ACC112 (cell line): ENCODE results near the gene FCF1.

Experiments used
- H2AFZ ChIP-seq: fragments of 200-600 bp; sonication (generic); one replicate; pipeline ENCODE4 v1.6.0; 2017; ENCODE audit warnings: antibody characterized with exemption, low read length; ENCODE audit not compliant: unreplicated experiment
- H3K27ac ChIP-seq: fragments of 200-600 bp; sonication (generic); 2 replicates; pipeline ENCODE4 v1.5.1; 2014; ENCODE audit warnings: low read depth, mild to moderate bottlenecking, antibody characterized with exemption, low read length, moderate library complexity
- H3K27me3 ChIP-seq: fragments of 200-600 bp; sonication (generic); 2 replicates; pipeline ENCODE4 v1.6.1; 2014; ENCODE audit warnings: mild to moderate bottlenecking, antibody characterized with exemption, low read length, moderate library complexity, mixed read lengths; ENCODE audit not compliant: insufficient read depth
- H3K36me3 ChIP-seq: fragments of 200-600 bp; sonication (generic); 2 replicates; pipeline ENCODE4 v1.6.1; 2016; ENCODE audit warnings: mild to moderate bottlenecking, antibody characterized with exemption, low read length, moderate library complexity, mixed read lengths; ENCODE audit not compliant: insufficient read depth
- H3K4me1 ChIP-seq: fragments of 200-600 bp; sonication (generic); one replicate; pipeline ENCODE4 v1.6.1; 2016; ENCODE audit warnings: low read length, mixed read lengths; ENCODE audit not compliant: insufficient read depth, unreplicated experiment, control insufficient read depth
- H3K4me3 ChIP-seq: fragments of 200-600 bp; sonication (generic); 2 replicates; pipeline ENCODE4 v1.5.1; 2014; ENCODE audit warnings: mild to moderate bottlenecking, low read depth, low read length
- H3K79me2 ChIP-seq: fragments of 200-600 bp; sonication (generic); one replicate; pipeline ENCODE4 v1.6.0; 2016; ENCODE audit warnings: low read length; ENCODE audit not compliant: control insufficient read depth, unreplicated experiment, insufficient read depth

The FCF1 gene

DNA sequence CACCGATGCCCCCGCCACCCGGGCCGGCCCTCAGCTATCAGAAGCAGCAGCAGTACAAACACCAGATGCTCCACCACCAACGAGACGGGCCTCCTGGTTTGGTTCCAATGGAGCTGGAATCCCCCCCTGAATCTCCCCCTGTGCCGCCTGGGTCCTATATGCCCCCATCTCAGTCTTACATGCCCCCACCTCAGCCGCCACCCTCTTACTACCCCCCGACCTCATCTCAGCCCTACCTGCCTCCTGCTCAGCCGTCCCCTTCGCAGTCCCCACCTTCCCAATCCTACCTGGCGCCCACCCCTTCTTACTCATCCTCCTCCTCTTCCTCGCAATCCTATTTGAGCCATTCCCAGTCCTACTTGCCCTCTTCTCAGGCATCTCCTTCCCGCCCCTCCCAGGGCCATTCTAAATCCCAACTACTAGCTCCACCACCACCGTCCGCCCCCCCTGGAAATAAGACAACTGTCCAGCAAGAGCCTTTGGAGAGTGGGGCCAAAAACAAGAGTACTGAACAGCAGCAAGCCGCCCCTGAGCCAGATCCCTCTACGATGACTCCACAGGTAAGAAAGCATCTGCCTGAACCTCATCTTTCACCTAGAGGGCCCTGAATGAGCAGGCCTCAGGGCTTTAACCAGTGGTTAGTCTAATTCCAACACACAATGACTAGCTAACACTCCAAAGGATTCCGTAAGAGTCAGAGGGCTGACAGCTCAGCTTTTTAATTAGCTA lies 51.0 kb downstream of the FCF1 start:
- H3K27ac ChIP-seq, result peak overlapping the region; percentile 73; the same call in 1 of the 2 replicates
- H3K27me3 ChIP-seq, result no peaks in the 10 kb centered on the region
- peaks cover 18% of the 10 kb centered on the region for H3K4me1 ChIP-seq
- H3K79me2 ChIP-seq, result peaks cover 55% of the 10 kb centered on the region
- H3K4me3 ChIP-seq, result peak overlapping the region; percentile 97
- H3K36me3 ChIP-seq, result peaks cover 7% of the 10 kb centered on the region
- H2AFZ ChIP-seq, result peak overlapping the region; percentile 98

GRCh38 chr14:74765721-74766120 lies 52.8 kb downstream of the FCF1 start:
- peaks cover 18% of the 10 kb centered on the region for H3K4me1 ChIP-seq
- peaks cover 7% of the 10 kb centered on the region for H3K36me3 ChIP-seq
- no peak overlapping the region for H2AFZ ChIP-seq
- H3K27ac ChIP-seq, result no peak overlapping the region
- no peaks in the 10 kb centered on the region for H3K27me3 ChIP-seq
- peaks cover 62% of the 10 kb centered on the region for H3K79me2 ChIP-seq
- peak overlapping the region; percentile 97 for H3K4me3 ChIP-seq

- Histone ChIP-seq H3K79me2 (peaks cover 70% of the 10 kb centered on the region), H2AFZ (no peak overlapping the region), H3K27ac (no peak overlapping the region), H3K4me1 (peaks cover 10% of the 10 kb centered on the region), H3K27me3 (no peaks in the 10 kb centered on the region), H3K36me3 (no peaks in the 10 kb centered on the region; the same call in 1 of the 2 replicates), H3K4me3 (no peak overlapping the region)
Observed at GRCh38 chr14:74771399-74771798, 58.5 kb downstream of the FCF1 start.

DNA sequence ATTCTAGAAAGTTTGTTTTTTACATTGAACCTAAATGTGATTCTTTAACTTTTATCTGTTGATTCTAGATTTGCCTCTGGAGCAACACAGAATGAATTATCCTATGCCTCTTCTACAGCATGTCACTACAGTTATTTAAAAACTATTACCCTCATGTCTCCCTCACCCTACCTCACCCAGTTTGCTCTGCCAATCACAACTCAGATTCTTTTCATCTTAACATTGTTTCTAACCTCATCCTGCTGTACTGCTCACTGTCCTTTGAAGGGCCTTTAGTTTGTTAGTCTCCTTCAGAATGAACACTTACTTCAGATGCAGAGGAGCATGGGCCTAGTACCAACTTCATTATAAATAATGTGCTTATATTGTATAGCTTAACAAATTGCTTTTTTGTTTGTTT lies 71.7 kb downstream of the FCF1 start:
- H3K79me2 ChIP-seq, result peaks cover 4% of the 10 kb centered on the region
- H3K4me3 ChIP-seq, result no peak overlapping the region
- H3K4me1 ChIP-seq, result no peaks in the 10 kb centered on the region
- H3K27ac ChIP-seq, result no peak overlapping the region
- H2AFZ ChIP-seq, result no peak overlapping the region
- no peaks in the 10 kb centered on the region for H3K27me3 ChIP-seq
- H3K36me3 ChIP-seq, result peaks cover 53% of the 10 kb centered on the region

GRCh38 chr14:74785056-74785613 lies 72.2 kb downstream of the FCF1 start:
- peaks cover 4% of the 10 kb centered on the region for H3K79me2 ChIP-seq
- H3K36me3 ChIP-seq, result peaks cover 53% of the 10 kb centered on the region
- H3K4me1 ChIP-seq, result no peaks in the 10 kb centered on the region
- H3K27ac ChIP-seq, result no peak overlapping the region
- H2AFZ ChIP-seq, result no peak overlapping the region
- H3K27me3 ChIP-seq, result no peaks in the 10 kb centered on the region
- no peak overlapping the region for H3K4me3 ChIP-seq

DNA sequence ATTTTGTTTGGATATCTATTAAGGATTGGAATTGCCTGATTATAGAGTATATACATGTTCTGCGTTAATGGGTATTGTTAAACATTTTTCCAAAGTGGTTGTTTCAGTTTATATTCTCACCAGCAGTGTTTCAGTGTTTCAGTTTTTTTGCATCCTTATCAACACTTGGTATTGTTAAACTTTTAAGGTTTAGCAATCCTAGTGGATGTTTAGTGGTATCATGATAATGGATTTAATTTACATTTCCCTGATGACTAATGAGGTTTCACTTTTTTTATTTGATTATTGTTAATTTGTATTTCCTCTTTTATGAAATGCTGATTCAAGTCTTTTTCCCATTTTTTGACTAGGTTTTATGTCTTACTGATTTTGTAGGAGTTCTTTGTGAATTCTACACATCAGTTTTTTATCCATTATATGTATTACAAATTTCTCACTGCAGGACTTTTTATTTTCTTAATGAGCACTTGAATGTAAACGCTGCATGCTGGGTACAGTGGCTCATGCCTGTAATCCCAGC lies 73.9 kb downstream of the FCF1 start:
- Histone ChIP-seq H3K27me3 (no peaks in the 10 kb centered on the region), H3K36me3 (peaks cover 41% of the 10 kb centered on the region), H2AFZ (no peak overlapping the region), H3K4me3 (no peak overlapping the region), H3K4me1 (no peaks in the 10 kb centered on the region), H3K79me2 (peaks cover 11% of the 10 kb centered on the region), H3K27ac (no peak overlapping the region)
